ENCODE data around the gene ZNF426.

DNA sequence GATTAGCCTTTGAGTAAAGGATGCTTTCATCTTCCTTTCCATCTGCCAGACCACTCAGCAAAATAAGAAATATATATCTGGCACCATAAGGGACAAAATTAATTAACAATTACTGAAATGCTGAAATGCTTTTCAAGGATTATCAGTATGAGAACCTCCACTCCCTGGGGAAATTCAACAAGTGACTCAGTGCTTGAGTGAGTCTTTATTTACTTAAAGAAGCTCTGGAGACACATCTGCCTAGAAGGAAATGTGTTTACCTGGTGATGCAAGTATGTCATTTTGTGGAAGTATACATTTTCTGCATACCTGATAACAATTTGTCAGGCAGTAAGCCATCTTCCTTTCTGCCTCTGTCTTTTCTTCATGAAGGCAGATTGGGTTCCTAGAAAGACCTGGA, 63.5 kb downstream of the ZNF426 start:
- TF ChIP-seq, protein P1, sequence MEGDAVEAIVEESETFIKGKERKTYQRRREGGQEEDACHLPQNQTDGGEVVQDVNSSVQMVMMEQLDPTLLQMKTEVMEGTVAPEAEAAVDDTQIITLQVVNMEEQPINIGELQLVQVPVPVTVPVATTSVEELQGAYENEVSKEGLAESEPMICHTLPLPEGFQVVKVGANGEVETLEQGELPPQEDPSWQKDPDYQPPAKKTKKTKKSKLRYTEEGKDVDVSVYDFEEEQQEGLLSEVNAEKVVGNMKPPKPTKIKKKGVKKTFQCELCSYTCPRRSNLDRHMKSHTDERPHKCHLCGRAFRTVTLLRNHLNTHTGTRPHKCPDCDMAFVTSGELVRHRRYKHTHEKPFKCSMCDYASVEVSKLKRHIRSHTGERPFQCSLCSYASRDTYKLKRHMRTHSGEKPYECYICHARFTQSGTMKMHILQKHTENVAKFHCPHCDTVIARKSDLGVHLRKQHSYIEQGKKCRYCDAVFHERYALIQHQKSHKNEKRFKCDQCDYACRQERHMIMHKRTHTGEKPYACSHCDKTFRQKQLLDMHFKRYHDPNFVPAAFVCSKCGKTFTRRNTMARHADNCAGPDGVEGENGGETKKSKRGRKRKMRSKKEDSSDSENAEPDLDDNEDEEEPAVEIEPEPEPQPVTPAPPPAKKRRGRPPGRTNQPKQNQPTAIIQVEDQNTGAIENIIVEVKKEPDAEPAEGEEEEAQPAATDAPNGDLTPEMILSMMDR (IDR thresholded peaks at IDR 0.05; ENCODE audit: low read depth, low read length), result no peak
- TF ChIP-seq EZH2phosphoT487 (IDR thresholded peaks at IDR 0.05; ENCODE audit: low read depth), result no peak

Measured in OCI-LY3 (cell line).